HG03521 (cell line): Measurements from ENCODE around the gene KRTAP10-6.
"Not testable (repeated sequence)": the region's sequence is repeated elsewhere in the genome, so short reads cannot be mapped to it uniquely, and the experiment has no call there.

Experiments
- ATAC-seq: cut with Tn5 transposase; IDR thresholded peaks from one replicate; pipeline ENCODE4 v1.9.1; 2021; ENCODE audit warnings: mild to moderate bottlenecking, moderate library complexity; ENCODE audit not compliant: unreplicated experiment

KRTAP10-6 gene

GRCh38 chr21:44600118-44600978 is 8.0 kb upstream of the KRTAP10-6 start, which contains the start of gene KRTAP10-7:
TSS of gene KRTAP10-7 (plus strand) at chr21:44600597. CDS start at chr21:44600622, 25 bp downstream.
- not testable (repeated sequence) for ATAC-seq

- no peak for ATAC-seq
Measured at GRCh38 chr21:44599264-44600029, 7.1 kb upstream of the KRTAP10-6 start.

DNA sequence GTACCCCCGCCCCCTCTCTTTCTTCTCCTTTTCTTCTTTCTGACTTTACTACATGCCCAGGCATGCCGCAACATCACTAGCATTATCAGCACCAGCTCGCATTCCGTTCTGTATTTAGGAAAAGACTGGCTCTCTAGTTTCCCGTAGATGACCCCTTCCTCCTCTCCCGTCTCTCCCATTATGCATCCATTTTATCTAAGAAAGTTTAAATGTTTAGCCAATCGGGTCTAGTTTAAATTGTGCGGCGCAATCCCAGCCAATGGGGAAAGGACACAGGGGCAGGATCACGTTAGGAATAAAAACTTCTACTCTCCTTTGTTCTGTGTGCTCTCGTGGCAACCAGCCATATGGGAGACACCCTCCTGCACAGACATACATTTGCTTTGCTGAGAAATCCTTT is 5.8 kb upstream of the KRTAP10-6 start:
- no peak for ATAC-seq

GRCh38 chr21:44596068-44596725 is 3.9 kb upstream of the KRTAP10-6 start:
- ATAC-seq: no peak

DNA sequence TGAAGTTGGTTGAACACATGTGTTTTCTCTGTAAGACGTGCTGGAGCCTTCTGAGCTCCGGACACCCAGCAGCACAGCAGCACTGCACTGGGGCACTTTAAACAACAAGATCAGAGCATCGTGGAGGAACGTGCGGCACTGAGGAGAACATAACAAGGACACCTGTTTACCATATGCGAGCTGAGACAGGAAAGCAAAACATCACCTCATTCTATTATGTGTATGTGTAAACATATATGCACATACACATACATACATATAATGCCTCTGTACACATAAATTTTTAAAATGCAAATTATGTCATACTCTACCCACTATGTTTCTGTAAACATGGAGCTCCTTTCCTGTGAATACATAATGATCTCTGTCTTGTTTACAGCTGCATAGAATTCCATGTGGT is 3.2 kb upstream of the KRTAP10-6 start:
- ATAC-seq: no peak

- ATAC-seq: no peak
Measured at GRCh38 chr21:44594406-44594916, 2.2 kb upstream of the KRTAP10-6 start.

- no peak for ATAC-seq
Measured at GRCh38 chr21:44593598-44594405, 1.5 kb upstream of the KRTAP10-6 start.

DNA sequence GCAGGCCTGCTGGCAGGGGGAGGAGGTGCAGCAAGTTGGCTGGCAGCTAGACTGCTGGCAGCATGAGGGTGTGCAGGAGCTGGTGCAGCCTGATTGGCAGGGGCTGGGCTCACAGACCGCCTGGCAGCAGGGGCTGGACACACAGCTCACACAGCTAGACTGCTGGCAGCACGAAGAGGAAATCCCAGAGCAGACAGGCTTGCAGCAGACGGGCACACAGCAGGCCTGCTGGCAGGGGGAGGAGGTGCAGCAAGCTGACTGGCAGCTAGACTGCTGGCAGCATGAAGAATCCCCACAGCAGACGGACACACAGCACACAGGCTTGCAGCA is 539 bp downstream of the KRTAP10-6 start:
- not testable (repeated sequence) for ATAC-seq

- ATAC-seq: not testable (repeated sequence)
Measured at GRCh38 chr21:44590897-44591800, 1.2 kb downstream of the KRTAP10-6 start.

DNA sequence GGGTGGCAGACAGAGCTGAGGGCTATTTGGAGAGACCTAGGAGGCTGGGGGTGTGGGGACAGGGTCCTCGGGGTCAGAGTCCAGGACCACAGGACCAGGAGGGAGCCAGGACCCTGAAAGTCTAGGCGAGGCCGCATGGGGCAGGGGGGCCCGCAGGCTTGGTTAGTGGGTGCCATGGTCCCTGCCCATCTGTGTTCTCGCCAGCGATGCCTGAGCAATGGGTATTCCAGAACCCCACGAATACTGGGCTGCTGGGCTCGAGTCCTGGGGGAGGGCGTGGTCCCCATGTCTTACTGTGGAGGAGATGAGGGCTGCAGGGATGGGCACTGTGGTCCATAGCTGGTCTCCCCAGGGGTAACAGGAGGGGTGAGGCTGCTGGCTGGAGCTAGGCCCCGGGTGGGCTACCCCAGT is 2.0 kb downstream of the KRTAP10-6 start:
- ATAC-seq: no peak

DNA sequence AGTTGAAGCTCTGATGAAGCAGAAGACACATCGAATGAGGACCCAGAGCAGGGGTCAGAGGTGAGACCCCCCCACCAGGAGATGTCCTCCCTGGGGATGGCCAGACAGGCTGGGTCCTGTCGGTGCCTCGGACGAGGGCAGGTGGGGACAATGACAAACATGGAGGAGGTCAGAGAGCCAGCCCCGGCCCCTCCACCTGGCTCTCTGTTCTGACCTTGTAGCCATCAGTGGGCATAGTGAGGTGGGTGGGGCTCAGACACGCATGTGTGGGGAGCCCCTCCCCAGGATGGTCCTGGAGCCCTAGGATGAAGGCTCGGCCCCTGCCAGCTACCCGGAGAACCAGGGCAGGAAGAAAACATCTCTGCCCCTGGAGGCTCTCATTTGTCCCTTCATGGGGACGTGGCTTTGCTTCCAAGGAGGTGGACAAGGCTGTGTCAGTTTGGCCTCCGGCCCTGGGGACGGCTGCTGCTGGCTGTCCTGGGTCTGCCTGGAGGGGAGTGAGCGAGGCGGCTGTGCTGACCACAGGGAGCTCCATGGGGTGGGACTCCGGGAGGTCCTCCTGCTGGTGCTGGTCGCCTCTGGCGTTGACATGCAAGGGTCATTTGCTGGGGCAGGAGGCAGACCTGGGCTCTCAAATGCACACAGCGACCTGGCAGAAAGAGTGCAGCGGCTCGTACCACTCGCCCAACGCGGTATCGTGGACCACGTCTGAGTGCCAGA is 2.6 kb downstream of the KRTAP10-6 start:
- no peak for ATAC-seq

DNA sequence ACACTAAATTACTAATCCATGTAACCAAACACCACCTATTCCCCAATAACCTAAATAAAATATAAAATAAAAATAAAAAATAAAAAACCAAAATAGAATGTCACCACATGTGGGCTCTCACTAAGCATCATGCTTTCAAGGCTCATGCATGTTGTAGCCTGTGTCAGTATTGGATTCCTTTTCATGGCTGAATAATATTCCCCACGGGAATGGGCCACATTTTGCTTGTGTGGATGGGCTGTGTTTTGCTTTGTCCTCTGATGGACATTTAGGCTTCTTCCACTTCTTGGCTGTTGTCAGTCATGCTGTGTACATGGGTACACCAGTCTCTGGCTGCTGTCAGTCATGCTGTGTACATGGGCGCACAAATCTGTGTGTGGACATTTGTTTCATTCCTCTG is 3.2 kb downstream of the KRTAP10-6 start:
- ATAC-seq: no peak

GRCh38 chr21:44585892-44586291 is 6.4 kb downstream of the KRTAP10-6 start:
- no peak for ATAC-seq

GRCh38 chr21:44583800-44584147 is 8.5 kb downstream of the KRTAP10-6 start:
- no peak for ATAC-seq

- no peak for ATAC-seq
Measured at GRCh38 chr21:44583089-44583799, 9.1 kb downstream of the KRTAP10-6 start.

- no peak for ATAC-seq
Measured at GRCh38 chr21:44582055-44582454, 10.2 kb downstream of the KRTAP10-6 start.

DNA sequence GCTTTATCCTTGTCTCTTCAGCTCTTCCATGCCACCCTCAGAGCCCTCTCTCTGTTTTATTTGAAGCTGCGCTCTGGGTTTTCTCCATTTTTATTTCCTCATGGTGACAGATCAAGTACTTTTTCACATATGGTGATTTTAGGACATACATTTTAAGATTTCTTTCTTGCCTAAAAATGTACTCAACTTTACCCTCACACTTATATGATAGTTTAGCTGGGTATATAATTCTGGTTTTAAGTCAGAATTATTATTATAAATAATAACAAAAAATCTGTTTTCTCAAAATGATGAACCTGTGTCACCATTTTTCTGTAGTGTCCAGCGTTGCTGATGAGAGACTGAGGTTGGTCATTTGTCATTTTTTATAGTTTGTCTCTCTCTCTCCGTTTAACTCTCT is 11.1 kb downstream of the KRTAP10-6 start:
- no peak for ATAC-seq

GRCh38 chr21:44580231-44580821 is 12.0 kb downstream of the KRTAP10-6 start, which contains the start of gene KRTAP10-5:
TSS of gene KRTAP10-5 (minus strand) at chr21:44580604. CDS start at chr21:44580578, 26 bp downstream.
- ATAC-seq: not testable (repeated sequence)
